Spleen (tissue), 7 donors: ENCODE measurements around the gene CBARP.

ENCODE experiments used
- POLR2A ChIP-seq, 3 donors: fragments of 450-650 bp; IDR thresholded peaks; one replicate each; pipeline ENCODE4 v1.5.1; 2017; ENCODE audit warnings: antibody characterized with exemption in 3 of 3, mild to moderate bottlenecking in 1 of 3
- TF ChIP-seq, protein P1 (sequence below), 11 experiments: fragments of 200-600 bp in 7 of 11; fragments of 450-650 bp in 4 of 11; sonication (generic) in 4 of 11; IDR thresholded peaks in 8 of 11; conservative IDR thresholded peaks in 3 of 11; 1 replicate in 7 of 11; 2 replicates in 4 of 11; pipeline versions ENCODE4 v1.4.0 to v1.8.0; 2016 to 2021; ENCODE audit warnings: antibody characterized with exemption in 11 of 11, inconsistent platforms in 4 of 11, mild to moderate bottlenecking in 1 of 11
- donor health status: DM: no; HTN: no; CAD: no; lungs with moderate emphysema.
- donor health status: DM: no; HTN: no; CAD: no.
- donor health status: DM: no; HTN: no; CAD: no.

- TF ChIP-seq, protein P1, sequence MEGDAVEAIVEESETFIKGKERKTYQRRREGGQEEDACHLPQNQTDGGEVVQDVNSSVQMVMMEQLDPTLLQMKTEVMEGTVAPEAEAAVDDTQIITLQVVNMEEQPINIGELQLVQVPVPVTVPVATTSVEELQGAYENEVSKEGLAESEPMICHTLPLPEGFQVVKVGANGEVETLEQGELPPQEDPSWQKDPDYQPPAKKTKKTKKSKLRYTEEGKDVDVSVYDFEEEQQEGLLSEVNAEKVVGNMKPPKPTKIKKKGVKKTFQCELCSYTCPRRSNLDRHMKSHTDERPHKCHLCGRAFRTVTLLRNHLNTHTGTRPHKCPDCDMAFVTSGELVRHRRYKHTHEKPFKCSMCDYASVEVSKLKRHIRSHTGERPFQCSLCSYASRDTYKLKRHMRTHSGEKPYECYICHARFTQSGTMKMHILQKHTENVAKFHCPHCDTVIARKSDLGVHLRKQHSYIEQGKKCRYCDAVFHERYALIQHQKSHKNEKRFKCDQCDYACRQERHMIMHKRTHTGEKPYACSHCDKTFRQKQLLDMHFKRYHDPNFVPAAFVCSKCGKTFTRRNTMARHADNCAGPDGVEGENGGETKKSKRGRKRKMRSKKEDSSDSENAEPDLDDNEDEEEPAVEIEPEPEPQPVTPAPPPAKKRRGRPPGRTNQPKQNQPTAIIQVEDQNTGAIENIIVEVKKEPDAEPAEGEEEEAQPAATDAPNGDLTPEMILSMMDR (IDR thresholded peaks at IDR 0.05 in 8 of 11, conservative IDR thresholded peaks at IDR 0.05 in 3 of 11): no peak
- no peak for TF ChIP-seq POLR2A (IDR thresholded peaks at IDR 0.05)
These were observed 831 bp upstream of the CBARP start for GRCh38 chr19:1238369-1239303.
